Measurements from ENCODE around the gene ENTPD8. TPM values are rescaled to one million over a fixed set of nuclear protein-coding genes. Genes with fewer than 3 reads are reported as not detected.
"Not testable (repeated sequence)": the region's sequence is repeated elsewhere in the genome, so short reads cannot be mapped to it uniquely, and the experiment has no call there.

ENTPD8 gene
- total and polyA plus RNA-seq, 2 of the 13 experiments (the other 11 are each of a cell fraction or from before 2014, with no cell fraction given): 0.26 to 0.44 TPM

DNA sequence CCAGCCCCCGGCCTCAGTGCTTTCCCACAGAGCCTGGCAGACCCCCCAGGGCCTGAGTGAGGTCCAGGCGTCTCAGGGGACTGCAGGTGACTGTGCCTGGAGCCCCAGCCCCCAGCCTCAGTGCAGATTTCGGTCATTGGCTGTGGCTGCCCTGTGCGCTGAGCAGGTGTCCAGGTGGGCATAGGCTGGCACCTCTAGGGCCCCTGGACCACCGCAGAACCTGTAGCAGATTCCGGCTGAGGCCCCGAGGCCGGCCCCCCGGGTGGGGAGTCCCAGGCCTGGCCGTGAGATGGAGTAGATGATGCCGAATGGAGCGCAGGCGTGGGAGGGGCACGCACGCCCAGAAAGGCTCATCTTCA lies 30.3 kb downstream of the ENTPD8 start:
- ATAC-seq: no peak
- Histone ChIP-seq H3K4me2 (ENCODE audit: low read depth, low read length) (no peak overlapping the region), H3K27me3 (ENCODE audit: control insufficient read depth in 1 of 2, insufficient read depth in 2 of 2, low read length in 2 of 2) (no peaks in the 10 kb centered on the region), H4K20me1 (ENCODE audit: insufficient read depth, low read length) (no peaks in the 10 kb centered on the region), H2AFZ (ENCODE audit: low read length) (no peak overlapping the region), H3K36me3 (replicated peaks in 1 of 2; ENCODE audit: control insufficient read depth in 1 of 2, insufficient read depth in 2 of 2, low read length in 2 of 2) (no peaks in the 10 kb centered on the region), H3K4me1 (ENCODE audit: insufficient read depth, low read length) (peaks cover 17% of the 10 kb centered on the region), H3K9me3 (ENCODE audit: low read length) (no peaks in the 10 kb centered on the region), H3K79me2 (ENCODE audit: insufficient read depth, low read length) (no peaks in the 10 kb centered on the region), H3K9ac (ENCODE audit: insufficient read depth, low read depth, low read length) (no peak overlapping the region), H3K4me3 (replicated peaks in 1 of 3; ENCODE audit: insufficient read depth in 1 of 3, low read depth in 2 of 3, low read length in 3 of 3) (no peak overlapping the region), H3K27ac (ENCODE audit: extremely low read length, insufficient read depth, low read length) (no peak overlapping the region)
- CTCF ChIA-PET (ENCODE audit: low intra/inter-chr PET ratio, low total read pairs): no interaction called here
- FAIRE-seq: no peak
- DNase-seq (ENCODE audit: low spot score): no peak
- in situ Hi-C loops (cut with HindIII; ENCODE audit: extremely low pct_ligation_motif_present, low pct_unique_long_range_greater_than_20kb) (no loop called here), intact Hi-C loops (cut with micrococcal nuclease; ENCODE audit: unreplicated experiment) (no loop called here)
- WGBS (ENCODE audit: low lambda C conversion rate): 86% methylated on average over 9 of the region's 15 CpGs
- POLR2A ChIA-PET: no interaction called here
- TF ChIP-seq, protein P1, sequence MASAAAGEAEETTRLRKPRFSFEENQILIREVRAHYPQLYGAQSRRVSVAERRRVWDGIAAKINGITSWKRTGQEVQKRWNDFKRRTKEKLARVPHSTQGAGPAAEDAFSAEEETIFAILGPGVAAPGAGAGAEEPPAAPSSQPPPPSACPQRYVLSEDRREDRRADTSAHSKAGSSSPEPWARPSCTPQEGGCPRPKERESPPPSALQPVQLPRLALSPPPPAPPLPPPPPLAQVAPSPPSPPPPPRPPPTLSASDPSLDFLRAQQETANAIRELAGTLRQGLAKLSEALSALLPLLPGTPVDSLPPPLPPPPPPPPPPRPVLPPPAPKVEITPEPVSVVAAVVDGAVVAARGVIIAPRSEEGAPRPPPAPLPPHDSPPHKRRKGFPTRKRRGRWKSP (CRISPR knock-in tag; IDR thresholded peaks at IDR 0.05): no peak
- TF ChIP-seq ZNF24 (IDR thresholded peaks at IDR 0.05) (no peak), PRMT3 (CRISPR knock-in tag; IDR thresholded peaks at IDR 0.05; ENCODE audit: borderline replicate concordance, low read depth) (no peak), ZC3H13 (CRISPR knock-in tag; IDR thresholded peaks at IDR 0.05) (no peak)
- TF ChIP-seq, protein P2, sequence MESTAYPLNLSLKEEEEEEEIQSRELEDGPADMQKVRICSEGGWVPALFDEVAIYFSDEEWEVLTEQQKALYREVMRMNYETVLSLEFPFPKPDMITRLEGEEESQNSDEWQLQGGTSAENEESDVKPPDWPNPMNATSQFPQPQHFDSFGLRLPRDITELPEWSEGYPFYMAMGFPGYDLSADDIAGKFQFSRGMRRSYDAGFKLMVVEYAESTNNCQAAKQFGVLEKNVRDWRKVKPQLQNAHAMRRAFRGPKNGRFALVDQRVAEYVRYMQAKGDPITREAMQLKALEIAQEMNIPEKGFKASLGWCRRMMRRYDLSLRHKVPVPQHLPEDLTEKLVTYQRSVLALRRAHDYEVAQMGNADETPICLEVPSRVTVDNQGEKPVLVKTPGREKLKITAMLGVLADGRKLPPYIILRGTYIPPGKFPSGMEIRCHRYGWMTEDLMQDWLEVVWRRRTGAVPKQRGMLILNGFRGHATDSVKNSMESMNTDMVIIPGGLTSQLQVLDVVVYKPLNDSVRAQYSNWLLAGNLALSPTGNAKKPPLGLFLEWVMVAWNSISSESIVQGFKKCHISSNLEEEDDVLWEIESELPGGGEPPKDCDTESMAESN (CRISPR knock-in tag; conservative IDR thresholded peaks at IDR 0.05): no peak
- BruUV-seq (replicated peaks): no TSS peak

DNA sequence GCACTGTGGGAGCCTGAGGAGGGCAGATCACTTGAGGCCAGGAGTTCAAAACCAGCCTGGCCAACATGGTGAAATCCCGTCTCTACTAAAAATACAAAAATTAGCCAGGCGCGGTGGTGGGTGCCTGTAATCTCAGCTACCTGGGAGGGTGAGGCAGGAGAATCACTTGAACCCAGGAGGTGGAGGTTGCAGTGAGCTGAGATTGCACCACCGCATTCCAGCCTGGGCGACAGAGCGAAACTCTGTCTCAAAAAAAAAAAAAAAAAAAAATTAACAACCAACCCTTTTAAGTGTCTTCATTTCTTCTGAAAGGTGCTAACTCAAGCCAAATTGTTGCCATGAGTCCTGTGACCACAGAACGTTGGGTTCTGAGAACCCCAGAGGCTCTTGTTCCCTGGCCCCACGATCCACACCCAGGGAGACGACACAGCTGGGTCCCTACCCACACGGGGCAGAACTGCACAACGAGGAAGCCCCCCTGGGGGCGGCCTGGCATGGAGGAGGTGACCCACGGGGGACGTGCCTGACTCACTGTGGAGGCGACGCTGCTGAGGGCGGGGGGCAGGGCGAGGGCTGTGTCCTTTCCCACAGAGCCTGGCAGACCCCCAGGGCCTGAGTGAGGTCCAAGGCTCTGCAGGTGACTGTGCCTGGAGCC lies 30.8 kb downstream of the ENTPD8 start:
- CTCF ChIA-PET (ENCODE audit: low intra/inter-chr PET ratio, low total read pairs); H3K4me2 ChIP-seq (ENCODE audit: low read depth, low read length): not testable (repeated sequence)

More for the DNA sequence above, 30.8 kb downstream of the ENTPD8 start:
- ATAC-seq; BruUV-seq (replicated peaks); H3K36me3 ChIP-seq (replicated peaks in 1 of 2; ENCODE audit: control insufficient read depth in 1 of 2, insufficient read depth in 2 of 2, low read length in 2 of 2); H3K9me3 ChIP-seq (ENCODE audit: low read length); H3K9ac ChIP-seq (ENCODE audit: insufficient read depth, low read depth, low read length); FAIRE-seq; in situ Hi-C loops (cut with HindIII; ENCODE audit: extremely low pct_ligation_motif_present, low pct_unique_long_range_greater_than_20kb); H3K27me3 ChIP-seq (ENCODE audit: control insufficient read depth in 1 of 2, insufficient read depth in 2 of 2, low read length in 2 of 2); intact Hi-C loops (cut with micrococcal nuclease; ENCODE audit: unreplicated experiment); DNase-seq (ENCODE audit: low spot score); H4K20me1 ChIP-seq (ENCODE audit: insufficient read depth, low read length); H2AFZ ChIP-seq (ENCODE audit: low read length); H3K79me2 ChIP-seq (ENCODE audit: insufficient read depth, low read length); H3K27ac ChIP-seq (ENCODE audit: extremely low read length, insufficient read depth, low read length); H3K4me3 ChIP-seq (replicated peaks in 1 of 3; ENCODE audit: insufficient read depth in 1 of 3, low read depth in 2 of 3, low read length in 3 of 3): not testable (repeated sequence)
- H3K4me1 ChIP-seq (ENCODE audit: insufficient read depth, low read length): peaks cover 19% of the 10 kb centered on the region
- WGBS (ENCODE audit: low lambda C conversion rate): 86% methylated on average over 9 of the region's 18 CpGs
- POLR2A ChIA-PET: interaction anchor here (0.6 kb wide), 1 partner anchor 22 kb away, joined by 5 read pairs; no protein-coding TSS in a partner anchor
